ENCODE results near the gene WWTR1.

- TF ChIP-seq EZH2 (IDR thresholded peaks at IDR 0.05; ENCODE audit: low read depth, unreplicated experiment) (no peak), EZH2phosphoT487 (IDR thresholded peaks at IDR 0.05; ENCODE audit: unreplicated experiment) (no peak), POLR2AphosphoS5 (IDR thresholded peaks at IDR 0.05; ENCODE audit: low read depth) (no peak), ZNF331 (CRISPR knock-in tag; IDR thresholded peaks at IDR 0.05; ENCODE audit: low read depth) (no peak), REST (IDR thresholded peaks at IDR 0.05; ENCODE audit: unreplicated experiment) (no peak), ZNF114 (CRISPR knock-in tag; IDR thresholded peaks at IDR 0.05) (no peak), CREB1 (CRISPR knock-in tag; IDR thresholded peaks at IDR 0.05; ENCODE audit: low read depth) (no peak)
- TF ChIP-seq, protein P1, sequence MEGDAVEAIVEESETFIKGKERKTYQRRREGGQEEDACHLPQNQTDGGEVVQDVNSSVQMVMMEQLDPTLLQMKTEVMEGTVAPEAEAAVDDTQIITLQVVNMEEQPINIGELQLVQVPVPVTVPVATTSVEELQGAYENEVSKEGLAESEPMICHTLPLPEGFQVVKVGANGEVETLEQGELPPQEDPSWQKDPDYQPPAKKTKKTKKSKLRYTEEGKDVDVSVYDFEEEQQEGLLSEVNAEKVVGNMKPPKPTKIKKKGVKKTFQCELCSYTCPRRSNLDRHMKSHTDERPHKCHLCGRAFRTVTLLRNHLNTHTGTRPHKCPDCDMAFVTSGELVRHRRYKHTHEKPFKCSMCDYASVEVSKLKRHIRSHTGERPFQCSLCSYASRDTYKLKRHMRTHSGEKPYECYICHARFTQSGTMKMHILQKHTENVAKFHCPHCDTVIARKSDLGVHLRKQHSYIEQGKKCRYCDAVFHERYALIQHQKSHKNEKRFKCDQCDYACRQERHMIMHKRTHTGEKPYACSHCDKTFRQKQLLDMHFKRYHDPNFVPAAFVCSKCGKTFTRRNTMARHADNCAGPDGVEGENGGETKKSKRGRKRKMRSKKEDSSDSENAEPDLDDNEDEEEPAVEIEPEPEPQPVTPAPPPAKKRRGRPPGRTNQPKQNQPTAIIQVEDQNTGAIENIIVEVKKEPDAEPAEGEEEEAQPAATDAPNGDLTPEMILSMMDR (conservative IDR thresholded peaks at IDR 0.05; ENCODE audit: low read depth in 2 of 2) = no peak
These were observed 10.5 kb downstream of the WWTR1 start for GRCh38 chr3:149647285-149647684.

Data from GM23338 (cell line).